Esophagus mucosa (tissue), 1 donor: ENCODE data around the gene PVRIG. TPM values are rescaled to one million over a fixed set of nuclear protein-coding genes. Genes with fewer than 3 reads are reported as not detected.
"Not testable (repeated sequence)": the region's sequence is repeated elsewhere in the genome, so short reads cannot be mapped to it uniquely, and the experiment has no call there.

Experiments used
- ATAC-seq: fragments of 200-7000 bp; cut with Tn5 transposase; one replicate; pipeline ENCODE4 v1.9.1; 2020
- total RNA-seq: library from RNA; stranded (reverse); gene quantifications from one replicate; pipeline ENCODE4 v1.2.4, GENCODE V29; 2023
- donor health status: DM: yes; HTN: yes; CAD: no.

Gene PVRIG
- total RNA-seq: 0.36 TPM

DNA sequence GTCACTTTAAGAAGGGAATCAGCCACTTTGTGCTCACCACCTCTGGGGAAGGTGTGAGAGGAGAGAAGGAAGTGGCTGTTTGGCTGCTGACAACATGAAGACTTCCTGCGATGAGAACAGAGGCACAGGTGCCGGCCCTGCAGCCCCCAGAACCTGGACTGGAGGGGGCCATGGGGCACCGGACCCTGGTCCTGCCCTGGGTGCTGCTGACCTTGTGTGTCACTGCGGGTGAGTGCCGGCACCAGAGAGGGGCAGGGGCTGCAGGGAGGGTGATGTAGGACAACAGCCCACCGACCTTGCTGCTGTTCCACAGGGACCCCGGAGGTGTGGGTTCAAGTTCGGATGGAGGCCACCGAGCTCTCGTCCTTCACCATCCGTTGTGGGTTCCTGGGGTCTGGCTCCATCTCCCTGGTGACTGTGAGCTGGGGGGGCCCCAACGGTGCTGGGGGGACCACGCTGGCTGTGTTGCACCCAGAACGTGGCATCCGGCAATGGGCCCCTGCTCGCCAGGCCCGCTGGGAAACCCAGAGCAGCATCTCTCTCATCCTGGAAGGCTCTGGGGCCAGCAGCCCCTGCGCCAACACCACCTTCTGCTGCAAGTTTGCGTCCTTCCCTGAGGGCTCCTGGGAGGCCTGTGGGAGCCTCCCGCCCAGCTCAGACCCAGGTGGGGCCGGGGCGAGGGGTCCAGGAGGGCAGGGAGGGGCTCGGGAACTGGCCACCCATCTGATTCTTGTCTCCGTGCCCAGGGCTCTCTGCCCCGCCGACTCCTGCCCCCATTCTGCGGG, at the start of gene PVRIG:
TSS of gene PVRIG (plus strand) at position 149 of the 785 bp plus-strand sequence. CDS start at position 171, 22 bp downstream.
- not testable (repeated sequence) for ATAC-seq

GRCh38 chr7:100170101-100170897, 49.5 kb upstream of the PVRIG start:
- ATAC-seq: no peak

GRCh38 chr7:100171087-100171681, 48.6 kb upstream of the PVRIG start:
- peak; percentile 23 for ATAC-seq

- no peak for ATAC-seq
Measured at GRCh38 chr7:100171840-100172239, 47.9 kb upstream of the PVRIG start.

DNA sequence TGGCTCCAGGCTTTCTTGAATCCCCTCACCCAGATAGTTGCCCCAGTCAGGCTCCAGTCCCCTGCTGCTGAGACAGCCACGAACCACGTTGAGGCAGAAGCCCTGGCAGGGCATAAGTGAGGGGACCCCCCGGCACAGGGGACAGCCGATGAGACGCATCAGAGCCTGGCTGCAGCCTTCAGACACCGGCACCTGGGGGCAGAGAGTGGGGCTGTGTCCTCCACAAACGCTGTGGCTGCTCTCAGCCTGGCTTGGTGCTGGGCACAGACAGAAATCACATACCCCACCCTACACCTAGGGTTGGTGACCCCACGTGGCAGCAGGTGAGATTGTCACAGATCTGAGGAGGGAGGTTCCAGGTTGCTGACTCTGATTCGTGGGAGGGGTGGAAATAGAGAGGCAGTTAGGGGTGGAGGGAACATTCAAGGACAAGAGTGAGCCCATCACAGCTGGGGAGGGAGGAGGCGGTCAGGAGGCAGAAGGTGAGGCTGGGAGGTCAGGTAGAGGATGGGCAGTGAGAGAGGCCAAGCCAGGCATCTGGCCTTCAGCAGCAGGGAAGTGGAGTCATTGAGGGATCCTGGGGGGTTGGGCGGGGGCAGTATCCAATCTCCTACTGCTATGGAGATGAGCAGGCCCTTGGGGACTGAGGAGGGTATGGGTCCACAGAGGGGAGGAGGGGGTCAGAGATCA, 45.8 kb upstream of the PVRIG start:
- ATAC-seq: no peak

- ATAC-seq: no peak
Measured at GRCh38 chr7:100174582-100174981, 45.2 kb upstream of the PVRIG start.

DNA sequence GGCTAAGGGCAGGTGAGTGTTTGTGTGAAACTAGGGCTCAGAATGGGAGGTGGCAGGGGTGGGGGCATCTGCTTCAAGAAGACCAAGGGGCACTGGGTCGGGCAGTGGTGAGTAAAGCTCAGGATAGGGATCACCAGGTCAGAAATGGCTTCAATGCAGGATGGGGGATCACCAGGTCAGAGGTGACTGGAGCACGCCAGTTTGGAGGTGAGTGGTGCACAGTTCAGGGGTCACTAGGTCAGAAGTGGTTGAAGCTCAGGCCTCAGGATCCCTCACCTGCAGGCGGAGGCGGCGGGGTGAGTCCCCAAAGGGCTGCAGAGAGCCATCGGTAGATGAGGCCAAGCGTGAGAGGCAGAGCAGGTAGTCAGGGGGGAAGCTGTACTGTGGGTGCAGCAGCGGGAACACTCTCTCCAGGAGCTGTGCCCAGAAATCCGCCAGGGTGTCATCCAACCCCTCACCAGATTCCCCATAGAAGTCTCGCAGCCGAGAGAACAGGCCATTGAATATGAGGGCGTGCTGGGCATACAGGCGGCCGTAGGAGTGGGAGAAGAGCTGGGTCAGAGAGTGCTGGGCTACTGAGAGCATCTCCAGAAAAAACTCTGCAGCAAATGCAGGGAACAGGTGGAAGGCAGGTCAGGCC, 44.3 kb upstream of the PVRIG start:
- no peak for ATAC-seq

DNA sequence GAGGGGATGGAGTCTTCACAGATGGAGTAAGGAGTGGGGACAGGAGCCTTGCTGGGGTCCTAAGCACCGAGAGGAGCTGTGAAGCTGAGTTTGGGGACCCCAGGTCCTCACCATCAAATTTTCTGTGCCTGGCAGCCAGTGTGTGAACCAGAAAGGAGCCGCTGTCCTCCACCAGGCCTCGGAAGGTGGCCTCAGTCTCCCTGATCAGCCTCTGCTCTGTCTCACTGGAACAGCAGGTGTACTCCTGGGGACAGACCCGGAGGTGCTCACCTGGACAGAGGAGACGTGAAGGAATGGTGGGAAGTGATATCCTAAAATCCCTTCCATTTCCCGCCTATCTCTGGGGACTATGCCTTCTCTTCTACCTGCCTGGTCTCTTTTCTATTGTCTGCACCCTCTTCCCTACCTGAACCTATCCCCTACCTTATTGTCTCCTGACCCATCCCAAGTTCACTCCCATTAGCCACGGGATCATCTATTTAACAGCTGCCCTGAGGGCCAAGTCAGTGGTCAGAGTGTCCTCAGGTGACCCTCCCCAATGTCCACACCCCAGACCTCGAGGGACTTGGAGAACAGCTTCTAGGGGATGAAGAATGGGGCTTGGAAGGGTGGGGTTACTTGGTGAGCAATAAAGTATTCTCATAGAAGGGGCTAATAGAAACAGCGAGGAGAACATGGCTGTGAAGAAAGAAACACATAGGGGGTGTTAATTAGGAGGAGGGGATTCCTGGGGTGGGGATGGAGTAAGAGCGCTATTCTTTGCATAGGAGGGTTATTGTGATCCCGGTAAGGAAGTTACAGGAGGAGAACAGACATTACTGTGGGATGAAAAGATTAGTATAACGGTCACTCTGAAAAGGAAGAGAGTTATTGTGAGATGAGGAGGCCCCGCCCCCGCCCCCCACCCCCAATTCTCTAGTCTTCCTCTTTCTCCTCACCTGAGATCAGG, 43.4 kb upstream of the PVRIG start:
- no peak for ATAC-seq

GRCh38 chr7:100177045-100178001, 42.4 kb upstream of the PVRIG start, which contains the start of the genes GPC2 and STAG3:
Gene GPC2, minus strand, starts transcription at chr7:100177381. Its CDS starts 182 bp downstream, at chr7:100177199.
Gene STAG3, plus strand, starts transcription at chr7:100177918. Its CDS starts 2,639 bp downstream, at chr7:100180557.
- ATAC-seq: peak; percentile 94

GRCh38 chr7:100180084-100180483, 39.7 kb upstream of the PVRIG start:
- ATAC-seq: not testable (repeated sequence)

DNA sequence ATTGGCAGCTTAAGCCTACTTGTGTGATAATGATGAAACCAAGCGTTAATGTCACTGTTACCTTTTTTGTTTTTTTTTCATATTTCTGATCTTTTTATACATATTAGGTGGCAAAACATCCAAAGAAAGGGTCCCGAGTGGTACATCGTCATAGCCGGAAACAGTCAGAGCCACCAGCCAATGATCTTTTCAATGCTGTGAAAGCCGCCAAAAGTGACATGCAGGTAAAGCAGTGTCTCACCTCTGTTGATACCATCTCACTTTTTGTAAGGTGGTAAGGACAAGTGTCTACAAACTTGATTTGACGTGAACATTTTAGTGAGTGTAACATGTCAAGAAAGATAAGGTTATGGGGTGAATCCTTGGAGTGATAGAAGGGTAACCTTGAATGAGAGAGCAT, 37.1 kb upstream of the PVRIG start:
- ATAC-seq: not testable (repeated sequence)

DNA sequence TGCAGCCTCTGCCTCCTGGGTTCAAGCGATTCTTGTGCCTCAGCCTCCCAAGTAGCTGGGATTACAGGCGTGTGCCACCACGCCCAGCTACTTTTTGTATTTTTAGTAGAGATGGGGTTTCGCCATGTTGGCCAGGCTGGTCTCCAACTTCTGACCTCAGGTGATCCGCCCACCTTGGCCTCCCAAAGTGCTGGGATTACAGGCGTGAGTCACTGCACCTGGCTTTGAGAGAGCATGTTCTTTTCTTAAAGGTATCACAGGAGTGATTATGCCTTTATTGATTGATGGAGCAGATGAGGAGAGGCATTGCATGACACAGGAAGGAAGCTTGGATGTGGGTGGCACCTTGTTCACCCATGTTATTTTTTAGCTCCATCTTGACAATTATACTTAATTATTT, 36.7 kb upstream of the PVRIG start:
- ATAC-seq: peak; percentile 49

DNA sequence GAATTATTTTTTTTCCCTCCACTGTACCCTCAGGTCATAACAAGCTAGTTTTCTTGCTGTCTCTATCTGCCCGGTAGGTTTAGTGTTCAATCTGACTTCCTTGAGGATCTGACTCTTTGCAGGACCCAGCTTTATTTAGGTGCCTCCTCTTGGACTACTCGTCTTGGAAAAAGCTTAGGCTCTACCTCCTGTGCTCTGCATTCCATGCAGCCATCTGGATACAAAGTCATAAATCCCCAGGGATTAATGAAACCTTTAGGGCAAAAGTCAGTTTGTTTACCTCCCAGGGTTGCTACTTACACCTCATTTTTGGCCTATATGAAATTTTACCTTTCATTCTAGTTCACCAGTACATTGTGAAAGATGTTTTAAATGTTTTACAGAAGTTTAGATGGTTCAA, 34.0 kb upstream of the PVRIG start:
- no peak for ATAC-seq

- no peak for ATAC-seq
Measured at GRCh38 chr7:100189061-100189460, 30.7 kb upstream of the PVRIG start.

DNA sequence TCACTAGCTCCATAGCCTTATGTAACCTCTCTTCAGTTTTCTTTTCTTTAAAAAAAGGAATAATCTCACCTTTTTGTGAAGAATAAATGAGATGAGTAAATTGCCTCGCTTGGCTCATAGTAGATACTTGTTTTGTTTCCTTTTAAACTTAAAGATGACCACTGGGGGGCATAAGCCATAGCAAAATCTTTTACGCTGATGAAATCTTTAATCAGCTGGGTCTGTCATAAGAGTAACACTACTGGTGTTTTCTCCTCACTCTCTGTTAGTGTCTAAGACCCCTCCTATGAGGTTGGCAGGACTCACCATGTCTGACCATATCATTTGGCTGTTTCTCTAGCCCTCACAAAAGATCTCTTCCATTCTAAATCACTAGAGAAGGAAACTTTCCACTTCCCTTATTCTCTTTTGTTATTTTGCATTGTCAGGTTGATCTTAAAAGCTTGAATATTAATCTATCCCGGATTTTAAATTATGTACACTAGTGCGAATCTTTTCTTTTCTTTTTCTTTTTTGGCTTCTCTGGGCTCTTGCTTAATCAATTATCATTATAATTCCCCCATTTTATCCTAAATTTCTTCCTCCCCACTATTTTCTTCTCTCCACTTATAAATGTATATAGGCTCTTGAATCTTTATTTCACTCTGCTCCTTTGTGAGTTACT, 29.6 kb upstream of the PVRIG start:
- ATAC-seq: no peak

GRCh38 chr7:100191775-100192174, 28.0 kb upstream of the PVRIG start:
- ATAC-seq: no peak

DNA sequence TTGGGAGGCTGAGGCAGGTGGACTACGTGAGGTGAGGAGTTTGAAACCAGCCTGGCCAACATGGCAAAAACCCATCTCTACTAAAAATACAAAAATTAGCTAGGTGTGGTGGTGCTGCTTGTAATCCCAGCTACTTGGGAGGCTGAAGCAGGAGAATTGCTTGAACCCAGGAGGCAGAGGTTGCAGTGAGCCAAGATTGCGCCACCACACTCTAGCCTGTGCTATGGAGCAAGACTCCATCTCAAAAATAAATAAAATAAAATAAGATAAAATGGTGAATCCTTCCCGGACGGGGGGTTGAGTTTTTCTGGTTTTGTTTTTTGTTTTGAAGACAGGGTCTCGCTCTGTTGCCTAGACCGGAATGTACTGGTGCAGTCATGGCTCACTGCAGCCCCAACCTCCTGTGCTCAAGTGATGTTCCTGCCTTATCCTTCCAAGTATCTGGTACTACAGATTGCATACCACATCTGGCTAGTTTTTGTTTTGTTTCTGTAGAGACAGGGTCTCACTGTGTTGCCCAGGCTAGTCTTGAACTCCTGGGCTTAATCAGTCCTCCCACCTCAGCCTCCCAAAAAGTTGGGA, 27.4 kb upstream of the PVRIG start:
- peak; percentile 55 for ATAC-seq

DNA sequence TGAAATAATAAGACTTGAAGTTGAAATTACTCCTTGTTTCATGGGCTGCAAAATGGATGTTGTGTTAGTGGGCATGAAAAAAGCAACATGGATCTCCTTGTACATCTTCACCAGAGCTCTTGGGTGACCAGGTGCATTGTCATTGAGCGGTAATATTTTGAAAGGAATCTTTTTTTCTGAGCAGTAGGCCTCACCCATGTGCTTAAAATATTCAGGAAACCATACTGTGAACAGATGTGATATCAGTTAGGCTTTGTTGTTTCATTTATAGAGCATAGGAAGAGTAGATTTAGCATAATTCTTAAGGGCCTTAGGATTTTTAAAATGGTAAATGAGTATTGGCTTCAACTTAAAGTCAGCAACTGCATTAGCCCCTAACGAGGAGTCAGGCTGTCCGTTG, 26.8 kb upstream of the PVRIG start:
- no peak for ATAC-seq

DNA sequence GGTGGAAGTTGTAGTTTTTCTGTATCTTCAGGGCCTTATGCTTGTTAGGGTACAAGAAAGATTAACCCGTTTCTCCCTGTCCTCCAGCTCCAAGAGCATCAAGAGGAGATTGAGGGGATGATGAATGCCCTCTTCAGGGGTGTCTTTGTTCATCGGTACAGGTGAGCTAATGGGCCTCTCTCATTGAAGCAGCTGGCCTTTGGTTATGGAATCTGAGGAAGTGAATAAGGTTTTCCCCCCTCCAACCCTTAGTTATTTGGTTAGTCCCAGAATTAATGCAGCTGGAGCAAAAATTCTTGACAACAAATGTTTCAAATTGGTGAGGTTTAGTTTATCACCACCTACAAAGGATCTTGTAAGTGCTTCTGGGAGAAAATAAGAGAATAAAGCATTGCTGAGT, 24.5 kb upstream of the PVRIG start:
- ATAC-seq: no peak
